Activated T-helper 1 cell treated with anti-CD3 and anti-CD28 coated beads, Interleukin-12 subunit alpha, Interleukin-12 subunit beta, Interleukin-2, Interleukin-4 antibody, amounts not matched to agents 30 ng/mL and 10 ng/mL and 1 ng/mL, durations not matched to agents 14 hours and 24 hours and 36 hours (primary cell): Measurements from ENCODE around the gene MAGEA4. TPM values are rescaled to one million over a fixed set of nuclear protein-coding genes. Genes with fewer than 3 reads are reported as not detected.

Source experiments
- DNase-seq: peaks from one replicate; pipeline ENCODE4 v3.0.0; 2021; ENCODE audit warnings: low spot score
- H3K27ac Mint-ChIP-seq: one replicate; pipeline ENCODE4 v1.8.0; 2021; ENCODE audit warnings: mild to moderate bottlenecking, mixed read lengths
- H3K27me3 Mint-ChIP-seq: one replicate; pipeline ENCODE4 v1.8.0; 2022; ENCODE audit warnings: mild to moderate bottlenecking, moderate library complexity, mixed read lengths; ENCODE audit not compliant: insufficient read depth
- H3K36me3 Mint-ChIP-seq: one replicate; pipeline ENCODE4 v1.8.0; 2021; ENCODE audit warnings: low read depth, mixed read lengths
- H3K4me1 Mint-ChIP-seq: one replicate; pipeline ENCODE4 v1.8.0; 2021; ENCODE audit warnings: low read depth, mixed read lengths
- H3K4me3 Mint-ChIP-seq: one replicate; pipeline ENCODE4 v1.8.0; 2021; ENCODE audit warnings: mild to moderate bottlenecking, moderate library complexity, mixed read lengths
- H3K9me3 Mint-ChIP-seq: one replicate; pipeline ENCODE4 v1.8.0; 2021; ENCODE audit warnings: mixed read lengths
- intact Hi-C: fragments of 100-400 bp; cut with micrococcal nuclease; formaldehyde crosslinking; loops from one replicate; pipeline ENCODE4 v1.15.1; 2024
- total RNA-seq: library from RNA; stranded (reverse); gene quantifications from 2 replicates; pipeline ENCODE4 v1.2.3, GENCODE V29; 2022

The MAGEA4 gene
- total RNA-seq, 1 donor from 2014 or later = not detected

DNA sequence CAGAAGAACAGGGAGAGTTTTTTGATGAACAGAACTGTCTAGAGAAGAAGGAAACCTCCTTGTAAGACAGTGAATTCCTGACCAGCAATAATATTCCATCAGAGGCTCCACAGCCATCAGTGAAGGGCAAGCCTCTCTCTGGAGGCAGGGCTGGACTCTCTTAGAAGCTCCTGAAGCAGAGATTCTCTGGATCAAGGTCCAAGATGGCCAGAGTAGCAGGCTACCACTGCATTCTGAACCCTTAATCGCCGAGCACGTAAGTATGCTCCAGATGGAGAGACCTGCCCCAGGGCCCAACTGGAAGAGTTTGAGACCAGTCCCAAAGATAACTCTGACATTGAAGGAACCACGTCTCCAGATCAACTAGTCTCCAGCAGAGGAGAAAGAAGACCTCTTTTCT is 45.4 kb downstream of the MAGEA4 start:
- Mint-ChIP-seq H3K27ac (no peak overlapping the region), H3K27me3 (no peaks in the 10 kb centered on the region), H3K36me3 (no peaks in the 10 kb centered on the region), H3K4me1 (no peaks in the 10 kb centered on the region), H3K9me3 (no peaks in the 10 kb centered on the region), H3K4me3 (no peak overlapping the region)
- intact Hi-C loops = no loop called here
- DNase-seq = no peak

DNA sequence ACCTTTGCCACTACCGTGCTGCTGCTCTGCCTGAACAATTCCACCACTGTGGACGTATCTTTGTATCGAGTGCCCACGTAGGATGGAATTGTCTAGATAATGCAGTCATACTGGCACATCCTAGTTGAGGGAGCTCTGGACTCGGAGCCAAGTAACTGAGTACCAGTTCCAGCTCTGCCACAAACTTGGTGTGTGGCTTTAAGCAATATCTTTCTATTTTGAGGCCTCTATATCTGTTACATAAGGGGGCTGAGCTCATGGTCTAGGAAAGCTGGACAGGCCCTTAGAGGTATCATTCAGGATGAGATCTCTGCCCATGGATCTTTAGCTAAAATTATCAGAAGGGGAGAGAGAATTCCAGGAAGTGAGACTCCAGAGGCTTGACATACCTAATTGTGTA is 49.3 kb downstream of the MAGEA4 start:
- H3K27me3 Mint-ChIP-seq = no peaks in the 10 kb centered on the region
- no peaks in the 10 kb centered on the region for H3K9me3 Mint-ChIP-seq
- no peak overlapping the region for H3K4me3 Mint-ChIP-seq
- DNase-seq = no peak
- intact Hi-C loops = no loop called here
- H3K27ac Mint-ChIP-seq = no peak overlapping the region
- no peaks in the 10 kb centered on the region for H3K4me1 Mint-ChIP-seq
- no peaks in the 10 kb centered on the region for H3K36me3 Mint-ChIP-seq

DNA sequence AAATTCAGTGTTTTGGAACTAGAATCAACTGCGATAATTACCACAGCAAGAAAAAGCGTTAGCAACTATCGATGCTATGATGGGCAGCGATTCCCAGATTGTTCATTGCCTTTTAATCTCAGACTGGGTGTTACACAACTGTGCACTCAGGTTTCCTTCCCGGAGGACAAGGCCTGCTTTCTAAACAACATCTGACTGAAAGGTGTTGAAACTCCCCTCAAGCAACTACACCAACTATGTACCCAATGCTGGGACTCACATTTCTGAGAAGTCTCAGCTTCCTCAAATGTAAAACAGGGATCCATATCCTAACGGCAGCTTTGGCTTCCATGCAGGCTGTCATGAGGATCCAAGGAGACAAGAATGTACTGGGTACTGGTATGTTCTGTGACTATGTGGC is 53.5 kb downstream of the MAGEA4 start:
- H3K9me3 Mint-ChIP-seq = no peaks in the 10 kb centered on the region
- no peaks in the 10 kb centered on the region for H3K27me3 Mint-ChIP-seq
- H3K27ac Mint-ChIP-seq = no peak overlapping the region
- intact Hi-C loops = no loop called here
- no peaks in the 10 kb centered on the region for H3K36me3 Mint-ChIP-seq
- DNase-seq = no peak
- H3K4me1 Mint-ChIP-seq = no peaks in the 10 kb centered on the region
- no peak overlapping the region for H3K4me3 Mint-ChIP-seq

DNA sequence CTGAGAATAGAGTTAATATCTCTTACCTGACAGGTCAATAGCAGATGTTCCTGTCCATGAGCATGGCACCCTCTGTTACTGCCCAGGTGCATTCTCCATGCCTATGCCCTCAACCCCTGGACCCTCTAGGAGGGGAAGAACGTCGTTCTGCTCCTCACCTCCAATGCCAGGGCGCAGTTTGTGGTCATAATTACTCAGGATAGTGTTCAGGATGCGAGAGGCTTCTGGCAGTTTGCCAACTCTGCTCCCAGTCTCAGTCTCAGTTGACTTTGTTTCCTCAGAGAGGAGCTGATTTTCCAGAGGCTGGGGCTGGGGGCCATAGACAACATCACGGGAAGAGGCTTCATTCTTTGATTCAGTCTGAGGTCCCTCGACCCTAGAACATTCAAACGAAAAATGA is 57.3 kb downstream of the MAGEA4 start:
- H3K9me3 Mint-ChIP-seq = no peaks in the 10 kb centered on the region
- no peaks in the 10 kb centered on the region for H3K4me1 Mint-ChIP-seq
- intact Hi-C loops = no loop called here

DNA sequence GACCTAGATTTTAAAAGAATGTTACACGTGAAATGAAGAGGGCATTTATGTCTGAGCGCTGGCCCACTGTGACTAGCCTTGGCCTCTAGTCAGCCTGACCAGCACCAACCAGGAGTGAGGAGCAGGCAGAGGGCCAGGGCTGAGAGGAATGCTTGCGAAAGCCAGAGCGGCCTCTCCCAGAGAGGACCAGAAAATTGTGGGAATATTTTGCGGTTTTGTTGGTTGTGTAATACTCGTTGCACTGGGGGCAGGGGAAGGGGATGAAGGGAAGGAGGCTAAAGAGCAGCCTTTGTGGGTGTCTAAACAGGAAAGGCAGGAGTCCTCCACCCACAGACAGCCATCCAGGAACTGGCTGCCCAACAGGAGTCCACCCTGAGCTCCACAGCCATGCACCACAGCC is 58.0 kb downstream of the MAGEA4 start:
- Mint-ChIP-seq H3K27me3 (peaks cover 12% of the 10 kb centered on the region), H3K9me3 (no peaks in the 10 kb centered on the region), H3K4me3 (no peak overlapping the region), H3K4me1 (no peaks in the 10 kb centered on the region), H3K27ac (no peak overlapping the region), H3K36me3 (no peaks in the 10 kb centered on the region)
- DNase-seq = no peak
- intact Hi-C loops = no loop called here

More for the DNA sequence above, 57.3 kb downstream of the MAGEA4 start:
- no peak for DNase-seq
- Mint-ChIP-seq H3K4me3 (no peak overlapping the region), H3K27me3 (peaks cover 12% of the 10 kb centered on the region), H3K27ac (no peak overlapping the region), H3K36me3 (no peaks in the 10 kb centered on the region)

DNA sequence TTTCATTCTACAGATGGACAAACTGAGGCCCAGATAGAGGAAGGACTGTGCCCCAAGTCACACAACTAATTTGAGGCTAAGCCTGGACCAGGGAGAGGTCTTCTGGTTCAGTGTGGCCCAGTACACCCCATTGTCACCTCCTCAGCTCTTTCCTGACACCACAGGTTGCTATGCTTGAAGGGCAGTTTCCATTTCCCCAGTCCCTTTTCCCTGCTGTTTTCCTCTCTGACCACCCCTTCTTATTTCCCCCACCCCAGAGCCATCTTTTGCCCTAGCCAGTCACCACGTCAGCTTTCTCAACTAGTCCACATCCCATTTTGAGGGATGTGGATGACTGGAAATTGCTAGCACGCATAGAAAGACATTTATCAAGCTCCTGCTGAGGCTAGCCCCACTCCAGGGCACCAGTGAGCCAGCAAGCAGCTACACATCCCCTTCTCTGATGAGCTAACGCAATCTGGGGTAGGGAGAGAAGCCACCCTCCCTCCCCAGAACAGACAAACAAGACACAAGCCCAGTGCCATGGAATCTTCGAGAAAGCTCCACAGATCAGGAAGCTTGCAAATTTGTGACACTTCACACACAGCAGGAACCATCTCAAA is 60.5 kb downstream of the MAGEA4 start:
- Mint-ChIP-seq H3K4me1 (no peaks in the 10 kb centered on the region), H3K4me3 (no peak overlapping the region), H3K36me3 (no peaks in the 10 kb centered on the region), H3K9me3 (no peaks in the 10 kb centered on the region), H3K27me3 (peaks cover 12% of the 10 kb centered on the region), H3K27ac (no peak overlapping the region)
- intact Hi-C loops = no loop called here
- DNase-seq = no peak

DNA sequence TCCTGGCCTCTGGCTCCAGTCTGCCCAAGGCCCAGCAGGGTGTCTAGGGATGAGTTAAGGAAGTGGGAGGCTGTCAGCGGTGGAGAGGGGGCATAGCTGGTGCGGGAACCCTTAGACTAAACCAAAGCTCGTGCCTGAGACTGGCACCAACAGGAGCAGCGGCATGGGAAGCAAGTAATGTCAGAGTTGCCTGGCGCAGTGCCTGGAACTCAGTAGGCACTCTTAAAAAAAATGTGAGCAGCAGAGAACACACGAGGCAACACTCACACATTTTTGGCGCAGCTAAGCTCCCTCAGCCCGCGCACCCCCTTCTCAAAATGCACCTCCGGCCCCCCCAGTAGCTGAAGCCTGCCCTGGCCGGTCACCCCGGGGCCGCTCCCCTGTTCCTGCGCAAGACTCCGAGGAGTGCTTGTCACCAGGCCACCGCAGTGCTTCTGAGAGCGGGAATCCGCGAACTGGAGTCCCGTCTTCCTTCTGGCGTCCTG is 61.2 kb downstream of the MAGEA4 start:
- no peak for DNase-seq
- intact Hi-C loops = no loop called here
- Mint-ChIP-seq H3K9me3 (no peaks in the 10 kb centered on the region), H3K4me1 (no peaks in the 10 kb centered on the region), H3K36me3 (no peaks in the 10 kb centered on the region), H3K27ac (no peak overlapping the region), H3K4me3 (no peak overlapping the region), H3K27me3 (peaks cover 12% of the 10 kb centered on the region)

Other genes with a start within 250 kb of the MAGEA4 start
- not detected in 2 replicates for gene PRRG3, start 217.4 kb upstream of the MAGEA4 start, total RNA-seq
- gene FATE1, start 196.9 kb upstream of the MAGEA4 start, total RNA-seq = not detected in 2 replicates
- gene CNGA2, start 178.1 kb upstream of the MAGEA4 start, total RNA-seq = not detected in 2 replicates
- not detected in 2 replicates for gene GABRE, start 61.8 kb downstream of the MAGEA4 start, total RNA-seq
- gene MAGEA10, start 225.7 kb downstream of the MAGEA4 start, total RNA-seq = not detected in 2 replicates